Activated naive CD8-positive, alpha-beta T cell treated with anti-CD3 and anti-CD28 coated beads for 36 hours (primary cell): ENCODE results near the gene KMT2E. TPM values are rescaled to one million over a fixed set of nuclear protein-coding genes. Genes with fewer than 3 reads are reported as not detected.
A peak's percentile ranks its signal among the peaks of the same experiment; 100 is the strongest.
"Not testable (repeated sequence)": the region's sequence is repeated elsewhere in the genome, so short reads cannot be mapped to it uniquely, and the experiment has no call there.

Source experiments
- DNase-seq: peaks from one replicate; pipeline ENCODE4 v3.0.0; 2021
- H3K27ac Mint-ChIP-seq: one replicate; pipeline ENCODE4 v1.8.0; 2022; ENCODE audit warnings: mild to moderate bottlenecking, moderate library complexity, mixed read lengths
- H3K27me3 Mint-ChIP-seq: one replicate; pipeline ENCODE4 v1.8.0; 2022; ENCODE audit warnings: mild to moderate bottlenecking, mixed read lengths
- H3K36me3 Mint-ChIP-seq: one replicate; pipeline ENCODE4 v1.8.0; 2021; ENCODE audit warnings: mild to moderate bottlenecking, mixed read lengths
- H3K4me1 Mint-ChIP-seq: one replicate; pipeline ENCODE4 v1.8.0; 2021; ENCODE audit warnings: mixed read lengths
- H3K4me3 Mint-ChIP-seq: one replicate; pipeline ENCODE4 v1.8.0; 2022; ENCODE audit warnings: mild to moderate bottlenecking, moderate library complexity, mixed read lengths
- H3K9me3 Mint-ChIP-seq: one replicate; pipeline ENCODE4 v1.8.0; 2022; ENCODE audit warnings: mixed read lengths
- total RNA-seq, 2 experiments: library from RNA; stranded (reverse); gene quantifications; one replicate each; pipeline ENCODE4 v1.2.3, GENCODE V29; 2021

Gene KMT2E
- total RNA-seq, 2 experiments from 2014 or later, result 58.0 to 62.4 TPM

DNA sequence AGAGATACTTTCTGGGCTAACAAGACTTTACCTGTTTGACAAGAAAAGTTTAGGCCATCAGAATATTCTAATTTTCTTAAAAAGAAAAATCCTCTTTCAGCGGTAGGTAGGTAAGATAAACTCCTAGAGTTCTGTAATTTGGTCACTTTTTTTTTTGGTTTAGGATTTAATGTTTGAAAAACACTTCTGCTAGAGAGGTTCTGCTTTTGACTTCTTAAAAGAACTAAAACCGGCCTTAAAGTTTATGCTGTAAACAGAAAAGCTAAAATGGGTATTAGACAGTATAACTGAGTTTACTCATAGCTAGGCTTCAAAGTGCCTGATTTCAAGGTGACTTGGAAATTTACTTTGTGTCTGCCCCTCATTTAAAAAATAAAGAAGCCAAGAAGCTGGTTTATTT lies 21.7 kb upstream of the KMT2E start:
- Mint-ChIP-seq H3K36me3 (peaks cover 50% of the 10 kb centered on the region), H3K4me1 (peaks cover 61% of the 10 kb centered on the region), H3K27ac (no peak overlapping the region), H3K4me3 (no peak overlapping the region), H3K27me3 (no peaks in the 10 kb centered on the region), H3K9me3 (no peaks in the 10 kb centered on the region)
- no peak for DNase-seq

DNA sequence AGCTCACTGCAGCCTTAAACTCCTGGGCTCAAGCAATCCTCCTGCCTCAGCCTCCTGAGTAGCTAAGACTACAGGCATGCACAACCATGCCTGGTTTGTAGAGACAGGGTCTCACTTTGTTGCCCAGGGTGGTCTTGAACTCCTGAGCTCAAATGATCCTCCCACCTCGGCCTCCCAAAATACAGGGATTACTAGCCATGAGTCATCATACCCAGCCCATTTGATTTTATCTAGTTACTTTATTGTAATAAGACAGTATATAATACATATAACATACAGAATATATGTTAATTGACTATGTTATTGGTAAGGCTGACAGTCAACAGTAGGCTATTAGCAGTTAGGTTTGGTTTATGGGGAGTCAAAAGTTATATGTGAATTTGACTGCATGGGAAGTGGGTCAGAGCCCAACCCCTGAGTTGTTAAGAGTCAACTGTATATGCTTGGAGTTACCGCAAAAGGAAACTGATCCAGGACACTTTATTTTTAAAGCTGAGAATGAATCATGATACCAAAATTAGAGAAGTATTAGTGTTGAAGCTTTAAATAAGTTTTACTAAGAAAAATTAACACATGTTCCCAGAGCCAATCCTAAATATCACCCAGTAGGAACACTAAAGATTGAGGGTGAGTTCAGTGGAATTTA lies 20.7 kb upstream of the KMT2E start:
- Mint-ChIP-seq H3K27me3 (no peaks in the 10 kb centered on the region), H3K27ac (no peak overlapping the region), H3K4me3 (no peak overlapping the region), H3K36me3 (peaks cover 53% of the 10 kb centered on the region), H3K4me1 (peaks cover 59% of the 10 kb centered on the region), H3K9me3 (no peaks in the 10 kb centered on the region)
- DNase-seq, result no peak

- H3K9me3 Mint-ChIP-seq, result no peaks in the 10 kb centered on the region
- H3K27ac Mint-ChIP-seq, result no peak overlapping the region
- peaks cover 58% of the 10 kb centered on the region for H3K36me3 Mint-ChIP-seq
These were observed 15.8 kb upstream of the KMT2E start for GRCh38 chr7:104998040-104998752.

GRCh38 chr7:105000200-105000599 lies 13.8 kb upstream of the KMT2E start:
- Mint-ChIP-seq H3K9me3 (no peaks in the 10 kb centered on the region), H3K27ac (no peak overlapping the region)

More at GRCh38 chr7:104998040-104998752, 15.8 kb upstream of the KMT2E start:
- H3K27me3 Mint-ChIP-seq, result no peaks in the 10 kb centered on the region
- no peak overlapping the region for H3K4me3 Mint-ChIP-seq
- peaks cover 71% of the 10 kb centered on the region for H3K4me1 Mint-ChIP-seq
- DNase-seq, result no peak

GRCh38 chr7:105000927-105001336 lies 13.1 kb upstream of the KMT2E start:
- Mint-ChIP-seq H3K4me1 (peaks cover 68% of the 10 kb centered on the region), H3K9me3 (no peaks in the 10 kb centered on the region), H3K27ac (peak overlapping the region; percentile 56), H3K27me3 (no peaks in the 10 kb centered on the region), H3K36me3 (peaks cover 55% of the 10 kb centered on the region), H3K4me3 (no peak overlapping the region)
- DNase-seq, result no peak

More at GRCh38 chr7:105000200-105000599, 13.8 kb upstream of the KMT2E start:
- peaks cover 71% of the 10 kb centered on the region for H3K4me1 Mint-ChIP-seq
- peaks cover 58% of the 10 kb centered on the region for H3K36me3 Mint-ChIP-seq
- no peak overlapping the region for H3K4me3 Mint-ChIP-seq
- no peaks in the 10 kb centered on the region for H3K27me3 Mint-ChIP-seq
- no peak for DNase-seq

DNA sequence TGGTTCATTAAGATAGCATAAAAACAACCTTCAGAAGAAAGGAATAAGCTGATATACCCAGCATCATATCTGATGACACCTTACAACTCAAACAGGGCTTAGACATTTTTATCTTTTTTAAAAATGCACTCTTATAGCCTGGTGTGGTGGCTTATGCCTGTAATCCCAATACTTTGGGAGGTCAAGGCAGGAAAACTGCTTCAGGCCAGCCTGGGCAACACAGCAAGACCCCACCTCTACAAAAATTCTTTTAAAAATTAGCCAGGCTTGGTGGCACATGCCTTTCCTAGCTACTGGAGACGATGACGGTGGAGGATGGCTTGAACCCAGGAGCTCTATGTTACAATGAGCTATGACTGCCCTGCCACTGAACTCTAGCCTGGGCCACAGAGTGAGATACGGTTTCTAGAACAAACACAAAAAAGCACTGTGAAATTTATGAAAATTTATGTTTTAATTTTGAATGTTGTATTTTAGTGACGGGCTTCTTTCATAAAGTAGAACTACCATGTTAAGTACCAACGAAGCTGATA lies 12.3 kb upstream of the KMT2E start:
- H3K27ac Mint-ChIP-seq, result no peak overlapping the region
- peaks cover 57% of the 10 kb centered on the region for H3K36me3 Mint-ChIP-seq
- H3K4me3 Mint-ChIP-seq, result no peak overlapping the region
- no peaks in the 10 kb centered on the region for H3K27me3 Mint-ChIP-seq
- no peak for DNase-seq
- peaks cover 69% of the 10 kb centered on the region for H3K4me1 Mint-ChIP-seq
- no peaks in the 10 kb centered on the region for H3K9me3 Mint-ChIP-seq

DNA sequence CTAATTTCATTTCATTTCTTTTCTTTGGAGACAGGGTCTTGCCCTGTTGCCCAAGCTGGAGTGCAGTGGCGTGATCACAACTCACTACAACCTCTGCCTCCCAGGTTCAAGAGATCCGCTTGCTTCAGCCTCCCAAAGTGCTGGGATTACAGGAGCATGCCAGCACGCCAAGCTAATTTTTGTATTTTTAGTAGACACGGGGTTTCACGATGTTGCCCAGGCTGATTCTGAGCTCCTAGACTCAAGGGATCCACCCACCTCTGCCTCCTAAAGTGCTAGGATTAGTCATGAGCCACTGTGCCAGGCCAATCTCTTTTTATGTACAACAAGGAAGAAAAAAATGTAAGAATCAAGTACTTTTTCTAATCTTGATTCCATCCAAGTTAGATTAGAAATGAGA lies 10.7 kb upstream of the KMT2E start:
- Mint-ChIP-seq H3K9me3 (no peaks in the 10 kb centered on the region), H3K27me3 (no peaks in the 10 kb centered on the region), H3K4me1 (peaks cover 74% of the 10 kb centered on the region), H3K4me3 (peak overlapping the region; percentile 61), H3K27ac (peak overlapping the region; percentile 80), H3K36me3 (peaks cover 61% of the 10 kb centered on the region)
- DNase-seq, result peak; percentile 20

GRCh38 chr7:105003872-105004510 lies 10.0 kb upstream of the KMT2E start:
- Mint-ChIP-seq H3K36me3 (peaks cover 65% of the 10 kb centered on the region), H3K4me1 (peaks cover 75% of the 10 kb centered on the region), H3K27me3 (no peaks in the 10 kb centered on the region), H3K9me3 (no peaks in the 10 kb centered on the region), H3K4me3 (peak overlapping the region; percentile 43), H3K27ac (peak overlapping the region; percentile 74)
- DNase-seq, result no peak

GRCh38 chr7:105005006-105005405 lies 9.0 kb upstream of the KMT2E start:
- peaks cover 75% of the 10 kb centered on the region for H3K4me1 Mint-ChIP-seq
- not testable (repeated sequence) for H3K27ac Mint-ChIP-seq, H3K9me3 Mint-ChIP-seq, H3K27me3 Mint-ChIP-seq, H3K4me3 Mint-ChIP-seq, DNase-seq
- peaks cover 66% of the 10 kb centered on the region for H3K36me3 Mint-ChIP-seq

- not testable (repeated sequence) for H3K4me3 Mint-ChIP-seq, H3K27me3 Mint-ChIP-seq, H3K9me3 Mint-ChIP-seq, DNase-seq, H3K27ac Mint-ChIP-seq
- Mint-ChIP-seq H3K36me3 (peaks cover 67% of the 10 kb centered on the region), H3K4me1 (peaks cover 75% of the 10 kb centered on the region)
These were observed 8.5 kb upstream of the KMT2E start for GRCh38 chr7:105005486-105005885.

- Mint-ChIP-seq H3K27ac (no peak overlapping the region), H3K36me3 (peaks cover 67% of the 10 kb centered on the region), H3K9me3 (no peaks in the 10 kb centered on the region), H3K27me3 (no peaks in the 10 kb centered on the region), H3K4me3 (no peak overlapping the region), H3K4me1 (peaks cover 67% of the 10 kb centered on the region)
- no peak for DNase-seq
These were observed 7.5 kb upstream of the KMT2E start for GRCh38 chr7:105006367-105007136.

DNA sequence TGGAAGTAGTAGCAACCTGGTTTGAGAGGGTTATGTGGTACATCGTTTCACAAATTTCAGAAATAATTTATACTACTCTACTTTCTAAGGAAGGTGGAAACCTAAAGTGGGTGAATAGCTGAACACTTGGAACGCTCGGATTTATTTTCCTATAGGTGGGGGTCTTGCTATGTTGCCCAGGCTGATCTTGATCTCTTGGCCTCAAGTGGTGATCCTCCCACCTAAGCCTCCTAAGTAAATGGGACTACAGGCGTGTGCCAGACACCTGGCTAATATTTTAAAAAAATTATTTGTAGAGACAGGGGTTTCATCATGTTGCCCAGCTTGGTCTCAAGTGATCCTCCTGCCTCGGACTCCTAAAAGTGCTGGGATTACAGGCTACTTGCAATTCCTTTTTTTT lies 6.7 kb upstream of the KMT2E start:
- no peak overlapping the region for H3K27ac Mint-ChIP-seq
- peaks cover 66% of the 10 kb centered on the region for H3K4me1 Mint-ChIP-seq
- H3K36me3 Mint-ChIP-seq, result peaks cover 66% of the 10 kb centered on the region
- no peak overlapping the region for H3K4me3 Mint-ChIP-seq
- no peaks in the 10 kb centered on the region for H3K9me3 Mint-ChIP-seq
- H3K27me3 Mint-ChIP-seq, result peaks cover under 1% of the 10 kb centered on the region
- DNase-seq, result no peak

DNA sequence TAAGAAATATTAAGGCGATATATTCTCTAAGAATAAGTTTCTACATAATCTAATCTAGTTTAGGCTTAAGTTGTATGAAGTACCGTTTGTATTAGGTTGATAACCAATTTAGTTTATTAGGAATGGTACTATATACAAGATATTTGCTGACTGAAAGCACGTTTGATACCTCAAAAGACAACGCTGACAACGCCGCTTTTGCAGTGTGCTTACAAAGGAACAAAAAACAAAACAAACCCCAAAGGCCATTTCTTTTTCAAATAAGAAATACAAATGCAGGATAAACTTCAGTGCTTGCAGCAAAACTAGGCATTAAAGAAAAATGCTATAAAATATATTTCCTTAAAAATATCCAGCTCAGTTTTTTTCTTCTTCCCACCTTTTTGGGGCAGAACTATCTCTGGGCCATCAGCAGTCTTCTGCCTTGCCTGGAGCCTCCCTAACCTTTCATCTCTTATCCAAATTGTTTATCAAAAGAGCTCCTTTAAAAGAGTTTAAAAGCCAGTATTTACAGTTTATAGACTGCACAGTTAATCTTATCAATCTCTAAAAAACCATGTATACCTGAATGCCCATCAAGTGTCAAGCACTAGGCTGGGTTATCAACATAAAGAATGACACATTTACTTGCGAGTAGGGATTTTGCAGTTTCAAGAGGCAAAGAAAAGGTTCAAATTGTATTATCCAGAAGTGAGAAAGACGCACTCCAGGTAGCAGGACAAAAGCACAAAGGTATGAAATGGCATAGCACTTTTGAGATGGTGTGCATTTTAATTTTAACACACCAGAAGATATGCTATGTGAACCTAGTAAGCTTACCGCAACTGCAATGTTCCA lies 4.1 kb upstream of the KMT2E start:
- DNase-seq, result no peak
- Mint-ChIP-seq H3K4me1 (peaks cover 48% of the 10 kb centered on the region), H3K4me3 (peak overlapping the region; percentile 97), H3K27me3 (peaks cover 14% of the 10 kb centered on the region), H3K36me3 (peaks cover 73% of the 10 kb centered on the region), H3K27ac (peak overlapping the region; percentile 100), H3K9me3 (no peaks in the 10 kb centered on the region)

DNA sequence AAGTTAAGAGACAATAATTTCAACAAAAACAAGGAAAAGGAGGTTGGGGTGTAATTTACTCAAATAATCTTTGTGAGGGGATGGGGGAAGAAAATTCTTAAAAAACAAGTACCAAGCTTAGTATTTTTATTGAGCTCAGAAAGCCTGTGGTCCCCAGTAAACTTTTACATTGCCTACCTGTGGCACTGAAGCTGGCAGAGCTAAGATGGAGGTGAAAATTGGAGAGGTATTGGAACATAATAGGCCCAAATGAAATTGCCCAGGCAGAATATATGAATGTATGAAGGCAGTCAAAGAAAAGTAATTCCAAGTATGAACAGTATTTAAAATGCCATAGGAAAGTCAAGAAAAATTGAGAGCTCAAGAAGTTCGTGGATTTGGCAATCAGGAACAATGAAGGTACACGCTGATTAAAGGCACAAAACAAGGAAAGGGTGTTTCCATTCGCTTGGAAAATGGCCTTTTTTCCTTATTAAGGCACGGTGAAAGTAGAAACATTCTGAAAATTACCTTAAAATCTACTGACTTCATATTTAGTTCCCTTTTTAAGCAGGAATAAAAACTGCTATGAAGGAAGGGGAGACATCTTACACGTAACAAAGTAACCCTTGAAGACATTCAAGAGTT lies 3.4 kb upstream of the KMT2E start:
- H3K36me3 Mint-ChIP-seq, result peaks cover 76% of the 10 kb centered on the region
- H3K27me3 Mint-ChIP-seq, result peaks cover 14% of the 10 kb centered on the region
- H3K9me3 Mint-ChIP-seq, result no peaks in the 10 kb centered on the region
- peak overlapping the region; percentile 97 for H3K4me3 Mint-ChIP-seq
- H3K4me1 Mint-ChIP-seq, result peaks cover 41% of the 10 kb centered on the region
- no peak for DNase-seq
- peak overlapping the region; percentile 100 for H3K27ac Mint-ChIP-seq
